ENCODE measurements around the gene MMP11.

MMP11 gene

GRCh38 chr22:23827351-23827995 is 54.8 kb downstream of the MMP11 start:
- FAIRE-seq (no peak), DNase-seq (ENCODE audit: insufficient read length, low spot score) (no peak)

GRCh38 chr22:23828800-23829680 is 56.4 kb downstream of the MMP11 start:
- DNase-seq (ENCODE audit: insufficient read length, low spot score) (no peak), FAIRE-seq (no peak)

GRCh38 chr22:23829845-23830372 is 57.3 kb downstream of the MMP11 start:
- FAIRE-seq: no peak

GRCh38 chr22:23831261-23831660 is 58.6 kb downstream of the MMP11 start:
- no peak for FAIRE-seq
- DNase-seq (ENCODE audit: insufficient read length, low spot score): no peak

More at GRCh38 chr22:23829845-23830372, 57.3 kb downstream of the MMP11 start:
- no peak for DNase-seq (ENCODE audit: insufficient read length, low spot score)

GRCh38 chr22:23831781-23832180 is 59.1 kb downstream of the MMP11 start:
- no peak for DNase-seq (ENCODE audit: insufficient read length, low spot score)
- no peak for FAIRE-seq

- DNase-seq (ENCODE audit: insufficient read length, low spot score) (no peak), FAIRE-seq (no peak)
Observed at GRCh38 chr22:23832226-23833016, 59.8 kb downstream of the MMP11 start.

GRCh38 chr22:23833017-23833751 is 60.5 kb downstream of the MMP11 start:
- FAIRE-seq: no peak

More at GRCh38 chr22:23833017-23833751, 60.5 kb downstream of the MMP11 start:
- DNase-seq (ENCODE audit: insufficient read length, low spot score): no peak

All from HTR-8/SVneo (cell line).